Measurements from ENCODE around the gene RAET1G.

Gene RAET1G

DNA sequence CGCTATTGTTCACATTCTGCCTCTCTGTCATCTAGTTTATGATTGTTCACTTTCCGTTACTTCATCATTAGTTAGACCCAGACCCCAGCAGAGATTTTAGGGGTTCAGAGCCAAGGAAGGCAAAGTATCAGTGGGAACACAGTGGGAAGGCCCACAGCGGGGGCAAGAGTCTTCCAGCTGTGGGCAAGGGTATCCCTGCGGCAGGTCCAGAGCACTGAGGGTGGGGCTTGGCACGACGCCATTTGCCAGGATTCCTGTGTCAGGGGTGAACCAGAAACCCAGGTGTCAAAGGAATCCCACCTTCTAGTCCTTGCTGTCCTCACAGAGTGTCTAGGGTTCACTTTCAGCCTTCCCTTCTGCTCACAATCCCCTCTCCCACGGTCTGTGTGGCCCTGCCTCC lies 38.3 kb downstream of the RAET1G start:
- H3K27ac ChIP-seq (ENCODE audit: low read length): no peak overlapping the region
- H2AFZ ChIP-seq (ENCODE audit: low read depth, low read length): no peak overlapping the region
- no peak overlapping the region for H3K4me2 ChIP-seq (ENCODE audit: low read length)
- H3K79me2 ChIP-seq (ENCODE audit: low read length): no peaks in the 10 kb centered on the region
- H3K36me3 ChIP-seq (replicated peaks; ENCODE audit: low read depth, low read length): no peaks in the 10 kb centered on the region
- H3K4me3 ChIP-seq (ENCODE audit: low read length): no peak overlapping the region
- H3K9ac ChIP-seq (ENCODE audit: low read length): no peak overlapping the region
- no peak for TF ChIP-seq EZH2phosphoT487 (IDR thresholded peaks at IDR 0.05; ENCODE audit: low read depth)
- TF ChIP-seq, protein P1, sequence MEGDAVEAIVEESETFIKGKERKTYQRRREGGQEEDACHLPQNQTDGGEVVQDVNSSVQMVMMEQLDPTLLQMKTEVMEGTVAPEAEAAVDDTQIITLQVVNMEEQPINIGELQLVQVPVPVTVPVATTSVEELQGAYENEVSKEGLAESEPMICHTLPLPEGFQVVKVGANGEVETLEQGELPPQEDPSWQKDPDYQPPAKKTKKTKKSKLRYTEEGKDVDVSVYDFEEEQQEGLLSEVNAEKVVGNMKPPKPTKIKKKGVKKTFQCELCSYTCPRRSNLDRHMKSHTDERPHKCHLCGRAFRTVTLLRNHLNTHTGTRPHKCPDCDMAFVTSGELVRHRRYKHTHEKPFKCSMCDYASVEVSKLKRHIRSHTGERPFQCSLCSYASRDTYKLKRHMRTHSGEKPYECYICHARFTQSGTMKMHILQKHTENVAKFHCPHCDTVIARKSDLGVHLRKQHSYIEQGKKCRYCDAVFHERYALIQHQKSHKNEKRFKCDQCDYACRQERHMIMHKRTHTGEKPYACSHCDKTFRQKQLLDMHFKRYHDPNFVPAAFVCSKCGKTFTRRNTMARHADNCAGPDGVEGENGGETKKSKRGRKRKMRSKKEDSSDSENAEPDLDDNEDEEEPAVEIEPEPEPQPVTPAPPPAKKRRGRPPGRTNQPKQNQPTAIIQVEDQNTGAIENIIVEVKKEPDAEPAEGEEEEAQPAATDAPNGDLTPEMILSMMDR (IDR thresholded peaks at IDR 0.05; ENCODE audit: low read depth, low read length): no peak
- no peaks in the 10 kb centered on the region for H3K4me1 ChIP-seq (ENCODE audit: low read length)
- no peaks in the 10 kb centered on the region for H4K20me1 ChIP-seq (ENCODE audit: insufficient read depth, low read length)
- H3K27me3 ChIP-seq (ENCODE audit: low read depth, low read length): no peaks in the 10 kb centered on the region
- H3K9me3 ChIP-seq (ENCODE audit: insufficient read depth, low read length): no peaks in the 10 kb centered on the region

DNA sequence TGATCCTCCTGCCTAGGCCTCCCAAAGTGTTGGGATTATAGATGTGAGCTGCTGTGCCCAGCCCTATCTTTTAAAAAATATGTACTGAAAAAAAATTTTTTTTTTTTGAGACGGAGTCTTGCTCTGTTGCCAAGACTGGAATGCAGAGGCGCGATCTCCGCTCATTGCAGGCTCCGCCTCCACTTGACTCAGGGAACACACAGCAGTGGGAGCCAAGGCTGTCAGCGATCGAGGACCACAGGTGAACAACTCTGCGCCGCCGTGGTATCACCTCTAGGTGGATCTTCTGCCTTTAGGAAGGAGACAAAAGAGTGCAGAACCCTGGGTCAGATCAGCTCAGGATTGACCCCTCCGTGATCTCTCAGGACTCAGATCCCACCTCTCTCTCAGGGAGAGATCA lies 38.7 kb downstream of the RAET1G start:
- H3K27ac ChIP-seq (ENCODE audit: low read length): no peak overlapping the region
- no peak overlapping the region for H3K4me2 ChIP-seq (ENCODE audit: low read length)
- no peaks in the 10 kb centered on the region for H3K27me3 ChIP-seq (ENCODE audit: low read depth, low read length)
- no peaks in the 10 kb centered on the region for H3K9me3 ChIP-seq (ENCODE audit: insufficient read depth, low read length)
- H2AFZ ChIP-seq (ENCODE audit: low read depth, low read length): no peak overlapping the region
- no peaks in the 10 kb centered on the region for H4K20me1 ChIP-seq (ENCODE audit: insufficient read depth, low read length)
- no peaks in the 10 kb centered on the region for H3K79me2 ChIP-seq (ENCODE audit: low read length)
- H3K4me3 ChIP-seq (ENCODE audit: low read length): no peak overlapping the region
- no peaks in the 10 kb centered on the region for H3K4me1 ChIP-seq (ENCODE audit: low read length)
- no peaks in the 10 kb centered on the region for H3K36me3 ChIP-seq (replicated peaks; ENCODE audit: low read depth, low read length)
- H3K9ac ChIP-seq (ENCODE audit: low read length): no peak overlapping the region
- TF ChIP-seq, protein P1 (IDR thresholded peaks at IDR 0.05; ENCODE audit: low read depth, low read length): no peak
- TF ChIP-seq EZH2phosphoT487 (IDR thresholded peaks at IDR 0.05; ENCODE audit: low read depth): no peak

DNA sequence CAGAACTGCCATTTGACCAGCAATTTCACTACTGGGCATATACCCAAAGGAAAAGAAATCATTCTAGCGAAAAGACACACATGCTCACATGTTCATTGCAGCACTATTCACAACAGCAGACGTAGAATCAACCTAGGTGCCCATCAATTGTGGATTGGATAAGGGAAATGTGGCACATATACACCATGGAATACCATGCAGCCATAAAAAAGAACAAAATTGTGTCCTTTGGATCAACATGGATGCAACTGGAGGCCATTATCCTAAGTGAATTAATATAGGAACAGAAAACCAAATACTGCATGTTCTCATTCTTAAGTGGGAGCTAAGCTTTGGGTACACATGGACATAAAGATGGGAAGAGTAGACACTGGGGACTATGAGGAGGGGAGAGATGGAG lies 41.1 kb downstream of the RAET1G start:
- H3K27me3 ChIP-seq (ENCODE audit: low read depth, low read length): 0 out of 2 replicates have a peak, but pooled peaks cover 3% of the 10 kb centered on the region
- no peak for TF ChIP-seq EZH2phosphoT487 (IDR thresholded peaks at IDR 0.05; ENCODE audit: low read depth)
- TF ChIP-seq, protein P1 (IDR thresholded peaks at IDR 0.05; ENCODE audit: low read depth, low read length): no peak

DNA sequence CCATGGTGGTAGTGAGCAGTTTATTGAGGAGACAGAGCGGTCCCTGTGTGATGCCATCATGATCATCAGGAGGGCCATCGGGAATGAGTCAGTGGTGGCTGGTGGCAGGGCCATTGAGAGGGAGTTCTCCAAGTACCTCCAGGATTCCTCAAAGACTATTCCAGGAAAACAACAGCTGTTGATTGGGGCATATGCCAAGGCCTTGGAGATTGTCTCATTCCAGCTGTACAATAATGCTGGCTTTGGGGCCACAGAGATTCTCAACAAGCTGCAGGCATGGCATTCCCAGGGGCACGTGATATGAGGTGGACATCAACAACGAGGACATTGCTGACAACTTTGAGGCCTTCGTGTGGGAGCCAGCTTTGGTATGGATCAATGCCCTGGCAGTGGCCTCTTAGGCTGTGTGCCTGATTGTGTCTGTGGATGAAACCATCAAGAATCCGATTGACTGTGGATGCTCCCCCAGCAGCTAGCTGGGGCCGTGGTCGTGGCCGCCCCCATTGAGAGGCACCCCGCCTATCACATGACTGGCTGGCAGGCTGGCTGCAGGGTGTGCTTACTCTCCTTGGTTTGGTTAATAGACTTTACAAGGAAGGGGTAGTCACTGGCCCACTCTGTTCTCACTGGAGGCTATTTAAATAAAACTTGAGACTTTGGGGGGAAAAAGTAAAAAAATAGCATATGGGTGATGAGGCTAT lies 41.7 kb downstream of the RAET1G start:
- Histone ChIP-seq H3K27me3 (ENCODE audit: low read depth, low read length) (0 out of 2 replicates have a peak, but pooled peaks cover 3% of the 10 kb centered on the region), H3K4me3 (ENCODE audit: low read length) (no peak overlapping the region), H3K4me2 (ENCODE audit: low read length) (no peak overlapping the region), H3K36me3 (replicated peaks; ENCODE audit: low read depth, low read length) (no peaks in the 10 kb centered on the region), H3K4me1 (ENCODE audit: low read length) (no peaks in the 10 kb centered on the region), H4K20me1 (ENCODE audit: insufficient read depth, low read length) (no peaks in the 10 kb centered on the region), H2AFZ (ENCODE audit: low read depth, low read length) (no peak overlapping the region), H3K9ac (ENCODE audit: low read length) (no peak overlapping the region), H3K79me2 (ENCODE audit: low read length) (no peaks in the 10 kb centered on the region), H3K27ac (ENCODE audit: low read length) (no peak overlapping the region), H3K9me3 (ENCODE audit: insufficient read depth, low read length) (no peaks in the 10 kb centered on the region)
- TF ChIP-seq, protein P1 (IDR thresholded peaks at IDR 0.05; ENCODE audit: low read depth, low read length): no peak
- no peak for TF ChIP-seq EZH2phosphoT487 (IDR thresholded peaks at IDR 0.05; ENCODE audit: low read depth)

More for the DNA sequence above, 41.1 kb downstream of the RAET1G start:
- Histone ChIP-seq H3K9me3 (ENCODE audit: insufficient read depth, low read length) (no peaks in the 10 kb centered on the region), H3K4me3 (ENCODE audit: low read length) (no peak overlapping the region), H2AFZ (ENCODE audit: low read depth, low read length) (no peak overlapping the region), H3K4me2 (ENCODE audit: low read length) (no peak overlapping the region), H3K36me3 (replicated peaks; ENCODE audit: low read depth, low read length) (no peaks in the 10 kb centered on the region), H3K9ac (ENCODE audit: low read length) (no peak overlapping the region), H4K20me1 (ENCODE audit: insufficient read depth, low read length) (no peaks in the 10 kb centered on the region), H3K4me1 (ENCODE audit: low read length) (no peaks in the 10 kb centered on the region), H3K79me2 (ENCODE audit: low read length) (no peaks in the 10 kb centered on the region), H3K27ac (ENCODE audit: low read length) (no peak overlapping the region)

All from OCI-LY3 (cell line).